Spleen (tissue), 7 donors: ENCODE data around the gene SSNA1.

ENCODE experiments used
- POLR2A ChIP-seq, 3 donors: fragments of 450-650 bp; IDR thresholded peaks; one replicate each; pipeline ENCODE4 v1.5.1; 2017; ENCODE audit warnings: antibody characterized with exemption in 3 of 3, mild to moderate bottlenecking in 1 of 3
- TF ChIP-seq, protein P1 (sequence below), 11 experiments: fragments of 200-600 bp in 7 of 11; fragments of 450-650 bp in 4 of 11; sonication (generic) in 4 of 11; IDR thresholded peaks in 8 of 11; conservative IDR thresholded peaks in 3 of 11; 1 replicate in 7 of 11; 2 replicates in 4 of 11; pipeline versions ENCODE4 v1.4.0 to v1.8.0; 2016 to 2021; ENCODE audit warnings: antibody characterized with exemption in 11 of 11, inconsistent platforms in 4 of 11, mild to moderate bottlenecking in 1 of 11
- donor health status: DM: no; HTN: no; CAD: no; lungs with moderate emphysema.
- donor health status: DM: no; HTN: no; CAD: no.
- donor health status: DM: no; HTN: no; CAD: no.

DNA sequence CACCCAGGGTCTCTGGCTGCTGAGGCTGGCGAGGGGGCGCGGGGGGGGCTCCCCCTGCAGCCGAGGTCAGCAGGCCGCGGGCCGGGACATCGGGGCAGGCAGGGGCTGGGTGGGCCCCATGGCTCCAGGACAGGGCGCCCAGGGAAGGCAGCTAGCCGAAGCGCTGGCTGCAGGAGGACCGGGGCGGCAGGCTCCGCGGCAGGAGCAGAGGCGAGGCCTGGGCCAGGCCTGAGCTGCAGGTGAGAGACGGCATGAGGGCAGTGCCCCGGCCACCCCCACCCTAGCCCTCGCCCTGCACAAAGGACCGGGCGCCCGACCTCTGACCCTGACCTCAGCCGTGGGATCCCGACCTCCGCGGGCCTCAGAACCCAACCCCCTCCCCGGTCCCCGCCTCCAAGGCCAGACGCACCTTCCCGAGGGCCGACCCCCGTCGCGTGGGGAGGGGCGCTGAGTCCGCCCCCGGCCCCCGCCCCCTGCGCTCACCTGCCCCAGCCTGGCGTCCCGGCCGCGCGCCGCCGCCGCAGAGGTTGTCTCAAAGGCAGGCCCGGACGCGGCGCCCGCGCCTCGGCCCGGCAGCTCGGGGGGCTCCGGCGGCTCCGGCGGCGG lies 33.1 kb downstream of the SSNA1 start:
- TF ChIP-seq, protein P1, sequence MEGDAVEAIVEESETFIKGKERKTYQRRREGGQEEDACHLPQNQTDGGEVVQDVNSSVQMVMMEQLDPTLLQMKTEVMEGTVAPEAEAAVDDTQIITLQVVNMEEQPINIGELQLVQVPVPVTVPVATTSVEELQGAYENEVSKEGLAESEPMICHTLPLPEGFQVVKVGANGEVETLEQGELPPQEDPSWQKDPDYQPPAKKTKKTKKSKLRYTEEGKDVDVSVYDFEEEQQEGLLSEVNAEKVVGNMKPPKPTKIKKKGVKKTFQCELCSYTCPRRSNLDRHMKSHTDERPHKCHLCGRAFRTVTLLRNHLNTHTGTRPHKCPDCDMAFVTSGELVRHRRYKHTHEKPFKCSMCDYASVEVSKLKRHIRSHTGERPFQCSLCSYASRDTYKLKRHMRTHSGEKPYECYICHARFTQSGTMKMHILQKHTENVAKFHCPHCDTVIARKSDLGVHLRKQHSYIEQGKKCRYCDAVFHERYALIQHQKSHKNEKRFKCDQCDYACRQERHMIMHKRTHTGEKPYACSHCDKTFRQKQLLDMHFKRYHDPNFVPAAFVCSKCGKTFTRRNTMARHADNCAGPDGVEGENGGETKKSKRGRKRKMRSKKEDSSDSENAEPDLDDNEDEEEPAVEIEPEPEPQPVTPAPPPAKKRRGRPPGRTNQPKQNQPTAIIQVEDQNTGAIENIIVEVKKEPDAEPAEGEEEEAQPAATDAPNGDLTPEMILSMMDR (IDR thresholded peaks at IDR 0.05 in 8 of 11, conservative IDR thresholded peaks at IDR 0.05 in 3 of 11): no peak
- no peak for TF ChIP-seq POLR2A (IDR thresholded peaks at IDR 0.05)
